CD4-positive, alpha-beta T cell treated with Interleukin-10 for 1 hour (primary cell): ENCODE data around the gene COX8A.

Experiments used
- DNase-seq: peaks from one replicate; pipeline ENCODE4 v3.0.0-alpha.2; 2020

Gene COX8A

GRCh38 chr11:64004590-64004984 lies 30.2 kb downstream of the COX8A start:
- DNase-seq, result no peak

- DNase-seq, result no peak
Measured at GRCh38 chr11:64005691-64006090, 31.3 kb downstream of the COX8A start.

GRCh38 chr11:64006398-64006797 lies 32.0 kb downstream of the COX8A start:
- no peak for DNase-seq

GRCh38 chr11:64007160-64007628 lies 32.8 kb downstream of the COX8A start:
- DNase-seq, result no peak

- no peak for DNase-seq
Measured at GRCh38 chr11:64007629-64008282, 33.3 kb downstream of the COX8A start.

- no peak for DNase-seq
Measured at GRCh38 chr11:64008283-64008913, 34.0 kb downstream of the COX8A start.

- DNase-seq, result no peak
Measured at GRCh38 chr11:64008914-64009633, 34.7 kb downstream of the COX8A start.

GRCh38 chr11:64009710-64010109 lies 35.3 kb downstream of the COX8A start:
- no peak for DNase-seq

GRCh38 chr11:64010783-64011182 lies 36.4 kb downstream of the COX8A start:
- no peak for DNase-seq

- no peak for DNase-seq
Measured at GRCh38 chr11:64011371-64011770, 37.0 kb downstream of the COX8A start.

GRCh38 chr11:64013141-64013896 lies 38.9 kb downstream of the COX8A start:
- no peak for DNase-seq

- DNase-seq, result no peak
Measured at GRCh38 chr11:64014356-64014755, 39.9 kb downstream of the COX8A start.

GRCh38 chr11:64015510-64015909 lies 41.1 kb downstream of the COX8A start:
- no peak for DNase-seq

GRCh38 chr11:64015935-64016845 lies 41.8 kb downstream of the COX8A start:
- no peak for DNase-seq

- no peak for DNase-seq
Measured at GRCh38 chr11:64017945-64018224, 43.5 kb downstream of the COX8A start.

- no peak for DNase-seq
Measured at GRCh38 chr11:64018310-64018709, 43.9 kb downstream of the COX8A start.

- no peak for DNase-seq
Measured at GRCh38 chr11:64019106-64020037, 45.0 kb downstream of the COX8A start.

GRCh38 chr11:64020976-64021756 lies 46.7 kb downstream of the COX8A start:
- no peak for DNase-seq

GRCh38 chr11:64021757-64022093 lies 47.3 kb downstream of the COX8A start:
- no peak for DNase-seq

- DNase-seq, result no peak
Measured at GRCh38 chr11:64022125-64022784, 47.8 kb downstream of the COX8A start.
